Mucosa of descending colon (tissue), 3 donors: ENCODE results near the gene GABBR2. TPM values are rescaled to one million over a fixed set of nuclear protein-coding genes. Genes with fewer than 3 reads are reported as not detected.

Source experiments
- ATAC-seq: fragments of 200-7000 bp; cut with Tn5 transposase; one replicate; pipeline ENCODE4 v1.9.1; 2020; ENCODE audit warnings: mild to moderate bottlenecking, moderate library complexity
- DNase-seq, 3 donors: peaks; one replicate each; pipeline ENCODE4 v3.0.0-alpha.2; 2020
- H3K36me3 ChIP-seq: fragments of 200-600 bp; one replicate; pipeline ENCODE4 v1.8.0; 2021; ENCODE audit warnings: low read depth, mild to moderate bottlenecking
- H3K4me1 ChIP-seq: fragments of 200-600 bp; one replicate; pipeline ENCODE4 v1.8.0; 2021; ENCODE audit warnings: low read depth, mild to moderate bottlenecking
- H3K4me3 ChIP-seq: fragments of 200-600 bp; one replicate; pipeline ENCODE4 v1.8.0; 2021; ENCODE audit warnings: mild to moderate bottlenecking
- H3K9me3 ChIP-seq: fragments of 200-600 bp; one replicate; pipeline ENCODE4 v1.8.0; 2021; ENCODE audit warnings: mild to moderate bottlenecking
- intact Hi-C, 2 donors: fragments of 100-400 bp; cut with DNase I in 1 of 2; cut with micrococcal nuclease in 1 of 2; formaldehyde crosslinking; loops; one replicate each; pipeline versions ENCODE4 v1.11.0 to v1.11.1; 2022; cut with DNase I, micrococcal nuclease
- total RNA-seq, 3 donors: library from RNA; stranded (reverse); fragmentation: NEBNext Ultra II Directional in 2 of 3; extraction: Animal tissue kit (Norgen Biotek cat#: 25700) in 2 of 3; gene quantifications; one replicate each; pipeline versions ENCODE4 v1.2.1 to v1.2.4, GENCODE V29; 2021 to 2023
- TF ChIP-seq, protein P1 (sequence below): fragments of 200-600 bp; IDR thresholded peaks from one replicate; pipeline ENCODE4 v1.8.0; 2022; ENCODE audit warnings: antibody characterized with exemption, mild to moderate bottlenecking
- donor health status: DM: no; HTN: no; CAD: no; lungs with moderate emphysema.
- donor health status: DM: no; HTN: no; CAD: no.
- donor health status: DM: no; HTN: yes; CAD: no.

The GABBR2 gene
- total RNA-seq, 3 donors from 2014 or later: 0.35 TPM; not detected in 2

- ATAC-seq: no peak
Observed at GRCh38 chr9:98401140-98402018, 307.4 kb downstream of the GABBR2 start.

GRCh38 chr9:98399950-98400683 lies 308.6 kb downstream of the GABBR2 start:
- no peak overlapping the region for H3K4me3 ChIP-seq
- intact Hi-C loops: no loop called here
- no peaks in the 10 kb centered on the region for H3K4me1 ChIP-seq
- no peaks in the 10 kb centered on the region for H3K9me3 ChIP-seq
- ATAC-seq (no peak), DNase-seq (no peak)
- TF ChIP-seq, protein P1, sequence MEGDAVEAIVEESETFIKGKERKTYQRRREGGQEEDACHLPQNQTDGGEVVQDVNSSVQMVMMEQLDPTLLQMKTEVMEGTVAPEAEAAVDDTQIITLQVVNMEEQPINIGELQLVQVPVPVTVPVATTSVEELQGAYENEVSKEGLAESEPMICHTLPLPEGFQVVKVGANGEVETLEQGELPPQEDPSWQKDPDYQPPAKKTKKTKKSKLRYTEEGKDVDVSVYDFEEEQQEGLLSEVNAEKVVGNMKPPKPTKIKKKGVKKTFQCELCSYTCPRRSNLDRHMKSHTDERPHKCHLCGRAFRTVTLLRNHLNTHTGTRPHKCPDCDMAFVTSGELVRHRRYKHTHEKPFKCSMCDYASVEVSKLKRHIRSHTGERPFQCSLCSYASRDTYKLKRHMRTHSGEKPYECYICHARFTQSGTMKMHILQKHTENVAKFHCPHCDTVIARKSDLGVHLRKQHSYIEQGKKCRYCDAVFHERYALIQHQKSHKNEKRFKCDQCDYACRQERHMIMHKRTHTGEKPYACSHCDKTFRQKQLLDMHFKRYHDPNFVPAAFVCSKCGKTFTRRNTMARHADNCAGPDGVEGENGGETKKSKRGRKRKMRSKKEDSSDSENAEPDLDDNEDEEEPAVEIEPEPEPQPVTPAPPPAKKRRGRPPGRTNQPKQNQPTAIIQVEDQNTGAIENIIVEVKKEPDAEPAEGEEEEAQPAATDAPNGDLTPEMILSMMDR: no peak
- no peaks in the 10 kb centered on the region for H3K36me3 ChIP-seq

More at GRCh38 chr9:98401140-98402018, 307.4 kb downstream of the GABBR2 start:
- Histone ChIP-seq H3K9me3 (no peaks in the 10 kb centered on the region), H3K4me3 (no peak overlapping the region), H3K4me1 (no peaks in the 10 kb centered on the region), H3K36me3 (no peaks in the 10 kb centered on the region)
- no peak for DNase-seq
- intact Hi-C loops: no loop called here
- TF ChIP-seq, protein P1: no peak

GRCh38 chr9:98396656-98397055 lies 312.1 kb downstream of the GABBR2 start:
- ATAC-seq (no peak), DNase-seq (no peak)
- H3K9me3 ChIP-seq: no peaks in the 10 kb centered on the region
- no peak overlapping the region for H3K4me3 ChIP-seq
- H3K36me3 ChIP-seq: no peaks in the 10 kb centered on the region
- no peaks in the 10 kb centered on the region for H3K4me1 ChIP-seq
- intact Hi-C loops: no loop called here
- TF ChIP-seq, protein P1: no peak

DNA sequence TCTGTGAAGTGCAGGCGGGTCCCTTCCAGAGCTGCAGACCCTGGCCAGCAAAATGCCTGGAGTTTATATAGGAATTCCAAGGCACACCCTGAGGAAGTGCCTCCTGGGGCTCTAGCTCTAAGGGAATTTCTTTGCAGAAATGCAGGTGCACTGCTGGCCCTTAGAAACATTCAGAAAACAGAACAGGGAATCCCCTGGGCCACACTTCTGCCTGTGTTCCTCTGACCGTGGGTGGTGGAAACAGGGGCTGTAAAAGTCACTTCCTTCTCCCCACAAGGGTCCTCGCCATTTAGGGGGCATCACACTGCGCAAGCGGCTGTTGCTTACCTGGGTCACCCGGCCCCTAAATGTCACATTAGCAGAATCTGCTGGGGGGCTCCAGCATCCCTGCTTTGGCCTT lies 312.5 kb downstream of the GABBR2 start:
- H3K36me3 ChIP-seq: no peaks in the 10 kb centered on the region
- DNase-seq: no peak
- TF ChIP-seq, protein P1: no peak
- H3K4me3 ChIP-seq: no peak overlapping the region
- no peaks in the 10 kb centered on the region for H3K9me3 ChIP-seq
- intact Hi-C loops: no loop called here
- ATAC-seq: no peak
- no peaks in the 10 kb centered on the region for H3K4me1 ChIP-seq

GRCh38 chr9:98391867-98392266 lies 316.9 kb downstream of the GABBR2 start:
- no peaks in the 10 kb centered on the region for H3K4me1 ChIP-seq
- H3K4me3 ChIP-seq: no peak overlapping the region
- TF ChIP-seq, protein P1: no peak
- DNase-seq (no peak), ATAC-seq (peak; percentile 41)
- intact Hi-C loops: no loop called here
- H3K36me3 ChIP-seq: no peaks in the 10 kb centered on the region
- no peaks in the 10 kb centered on the region for H3K9me3 ChIP-seq
